HG03066 (cell line): ENCODE results near the gene KCNE2.
"Not testable (repeated sequence)": the region's sequence is repeated elsewhere in the genome, so short reads cannot be mapped to it uniquely, and the experiment has no call there.

Source experiments
- ATAC-seq: cut with Tn5 transposase; IDR thresholded peaks from one replicate; pipeline ENCODE4 v1.9.1; 2021; ENCODE audit warnings: low read depth; ENCODE audit not compliant: unreplicated experiment

Gene KCNE2

DNA sequence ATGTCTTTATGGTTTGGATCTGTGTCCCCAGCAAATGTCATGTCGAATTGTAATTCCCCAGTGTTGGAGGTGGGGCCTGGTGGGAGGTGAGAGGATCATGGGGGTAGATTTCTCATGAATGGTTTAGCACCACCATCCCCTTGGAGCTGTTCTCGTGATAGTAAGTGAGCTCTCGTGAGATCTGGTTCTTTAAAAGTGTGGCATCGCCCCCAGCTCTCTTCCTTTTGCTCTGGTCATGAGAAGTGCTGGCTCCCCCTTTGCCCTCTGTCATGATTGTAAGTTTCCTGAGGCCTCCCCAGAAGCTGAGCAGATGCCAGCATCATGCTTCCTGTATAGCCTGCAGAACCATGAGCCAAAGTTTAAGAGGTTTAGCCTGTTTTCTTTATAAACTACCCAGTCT lies 11.2 kb upstream of the KCNE2 start:
- no peak for ATAC-seq

- ATAC-seq = no peak
These were observed 10.6 kb upstream of the KCNE2 start for GRCh38 chr21:34353182-34353581.

DNA sequence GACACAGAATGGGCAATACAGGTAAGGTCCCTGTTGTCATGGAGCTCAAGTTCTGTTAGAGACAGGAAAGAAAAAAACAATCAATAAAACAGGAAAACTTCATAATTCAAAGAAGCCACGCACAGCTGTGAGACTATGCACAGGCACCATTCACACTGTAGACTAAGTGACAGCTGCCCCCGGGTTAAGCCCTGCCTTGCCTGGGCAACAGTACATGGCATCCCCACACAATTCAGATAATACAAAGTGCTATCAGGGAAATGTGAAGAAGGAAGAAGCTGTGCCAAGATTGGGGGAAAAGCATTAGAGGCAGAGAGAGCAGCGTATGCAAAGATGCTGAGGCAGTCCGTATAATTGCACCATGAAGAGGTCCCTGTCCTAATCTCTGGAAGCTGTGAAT lies 9.0 kb upstream of the KCNE2 start:
- no peak for ATAC-seq

- no peak for ATAC-seq
These were observed 8.2 kb upstream of the KCNE2 start for GRCh38 chr21:34355570-34355969.

GRCh38 chr21:34357889-34358288 lies 5.9 kb upstream of the KCNE2 start:
- no peak for ATAC-seq

GRCh38 chr21:34358866-34359265 lies 4.9 kb upstream of the KCNE2 start:
- no peak for ATAC-seq

DNA sequence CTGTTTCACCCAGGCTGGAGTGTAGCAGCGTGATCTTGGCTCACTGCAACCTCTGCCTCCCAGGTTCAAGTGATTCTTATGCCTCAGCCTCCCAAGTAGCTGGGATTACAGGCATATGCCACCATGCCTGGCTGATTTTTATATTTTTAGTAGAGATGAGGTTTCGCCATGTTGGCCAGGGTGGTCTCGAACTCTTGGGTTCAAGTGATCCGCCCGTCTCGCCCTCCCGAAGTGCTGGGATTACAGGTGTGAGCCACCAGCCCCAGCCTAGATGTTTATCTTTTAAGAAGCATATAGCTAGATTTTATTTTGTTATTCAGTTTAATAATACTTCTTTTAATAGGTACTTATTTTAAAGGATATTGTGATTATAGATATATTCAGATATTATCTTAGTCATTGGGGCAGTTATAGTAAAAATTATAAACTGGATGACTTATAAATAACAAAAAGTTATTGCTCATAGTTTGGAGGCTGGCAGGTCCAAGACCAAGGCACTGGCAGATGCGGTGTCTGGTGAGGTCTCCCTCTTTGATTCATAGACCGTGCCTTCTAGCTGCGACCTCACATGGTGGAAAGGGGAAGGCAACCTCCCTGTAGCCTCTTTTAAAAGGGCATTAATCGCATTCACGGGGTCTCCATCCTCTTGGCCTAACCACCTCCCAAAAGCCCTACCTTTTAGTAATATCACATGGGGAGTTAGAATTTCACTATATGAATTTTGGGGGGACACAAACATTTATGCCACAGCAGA lies 3.1 kb upstream of the KCNE2 start:
- no peak for ATAC-seq

DNA sequence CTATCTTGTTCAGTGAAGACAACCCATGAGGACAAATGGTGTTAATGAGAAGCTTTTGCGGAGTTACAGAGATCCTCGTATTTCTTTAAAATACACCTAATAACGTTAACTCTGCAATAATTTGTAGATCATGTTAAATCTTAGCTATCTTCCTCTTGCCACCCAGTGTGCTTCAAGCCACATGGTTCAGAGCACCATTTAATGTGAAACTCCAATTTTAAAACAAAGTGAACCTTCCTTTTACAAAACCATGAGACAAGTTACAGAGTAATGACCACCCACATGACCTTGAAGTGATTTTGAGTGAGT lies 1.7 kb upstream of the KCNE2 start:
- ATAC-seq = no peak

DNA sequence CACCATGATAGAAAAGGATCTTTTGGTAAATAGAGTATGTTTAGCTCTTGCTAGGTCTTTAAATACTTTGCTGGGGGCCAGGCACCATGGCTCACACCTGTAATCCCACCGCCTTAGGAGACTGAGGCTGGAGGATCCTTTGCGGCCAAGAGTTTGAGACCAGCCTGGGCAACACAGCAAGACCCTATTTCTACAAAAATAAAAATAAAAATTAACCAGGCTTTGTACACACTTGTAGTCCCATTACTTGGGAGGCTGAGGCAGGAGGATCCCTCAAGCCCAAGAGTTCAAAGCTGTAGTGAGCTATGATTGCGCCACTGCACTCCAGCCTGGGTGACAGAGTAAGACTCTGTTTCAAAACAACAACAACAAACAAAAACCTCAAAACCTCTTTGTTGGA lies 1.1 kb upstream of the KCNE2 start:
- ATAC-seq = no peak

GRCh38 chr21:34364921-34365320 lies 1.1 kb downstream of the KCNE2 start:
- no peak for ATAC-seq

- no peak for ATAC-seq
These were observed 2.0 kb downstream of the KCNE2 start for GRCh38 chr21:34365809-34366208.

DNA sequence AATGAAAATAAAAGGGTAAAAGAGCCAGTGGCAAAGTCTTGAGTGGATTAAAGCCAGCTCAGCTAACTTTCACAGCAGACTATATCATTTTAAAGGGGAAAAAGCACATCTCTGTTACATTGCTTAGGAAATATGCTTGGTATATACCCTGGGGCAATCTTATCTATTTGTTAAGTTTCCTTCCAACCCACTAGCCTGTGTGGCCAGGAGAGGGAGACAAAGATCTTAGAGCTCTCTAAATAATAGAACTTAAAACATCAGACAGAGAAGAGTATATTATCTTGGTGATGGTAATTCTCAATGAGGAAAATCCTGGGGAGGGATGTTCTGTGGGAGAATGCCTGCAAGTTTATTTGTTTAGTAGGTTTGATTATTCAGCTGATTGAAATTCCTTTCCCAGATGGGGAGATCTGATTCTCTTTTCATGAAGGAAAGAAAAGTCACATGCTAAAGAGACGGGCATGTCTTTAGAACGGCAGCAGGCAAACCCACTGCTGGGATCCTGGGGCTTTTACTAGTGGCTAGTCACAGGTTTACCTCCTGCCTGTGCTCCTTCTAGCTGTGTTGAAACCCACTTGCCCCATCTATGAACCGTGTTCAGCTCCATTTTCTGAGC lies 3.6 kb downstream of the KCNE2 start:
- no peak for ATAC-seq

- no peak for ATAC-seq
These were observed 5.9 kb downstream of the KCNE2 start for GRCh38 chr21:34369741-34370140.

DNA sequence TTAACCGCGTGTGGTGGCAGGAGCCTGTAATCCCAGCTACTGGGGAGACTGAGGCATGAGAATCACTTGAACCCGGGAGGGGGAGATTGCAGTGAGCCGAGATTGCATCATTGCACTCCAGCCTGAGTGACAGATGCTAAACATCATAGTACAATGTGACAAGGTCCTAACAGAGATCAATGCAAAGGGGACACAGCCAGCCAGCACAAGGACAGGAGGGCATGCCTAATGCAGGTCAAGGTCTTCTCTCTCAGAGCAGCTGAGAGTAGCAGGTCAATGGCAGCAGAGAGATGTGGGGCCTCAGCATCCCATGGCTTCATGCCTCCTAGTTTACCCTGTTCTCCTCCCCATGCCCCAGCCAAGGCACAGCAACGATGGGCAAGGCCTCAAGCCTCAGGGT lies 8.5 kb downstream of the KCNE2 start:
- no peak for ATAC-seq

DNA sequence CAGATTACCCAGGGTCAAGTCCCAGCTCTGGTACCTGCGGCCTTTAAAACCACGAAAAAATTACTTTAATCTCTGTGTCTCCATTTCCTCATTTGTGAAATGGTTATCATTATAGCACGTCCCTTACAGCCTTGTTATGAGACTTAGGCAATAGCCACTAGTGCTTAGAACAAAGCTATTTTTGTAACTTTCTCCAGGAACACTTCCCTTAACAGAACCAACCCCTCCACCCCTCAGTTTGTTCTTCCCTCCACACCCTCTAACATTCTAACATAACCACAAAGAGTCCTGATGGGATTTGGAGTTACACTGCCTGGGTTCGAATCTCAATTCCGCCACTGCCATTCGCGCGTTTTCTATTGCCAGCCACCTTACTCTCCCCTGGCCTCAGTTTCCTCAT lies 10.7 kb downstream of the KCNE2 start:
- not testable (repeated sequence) for ATAC-seq

DNA sequence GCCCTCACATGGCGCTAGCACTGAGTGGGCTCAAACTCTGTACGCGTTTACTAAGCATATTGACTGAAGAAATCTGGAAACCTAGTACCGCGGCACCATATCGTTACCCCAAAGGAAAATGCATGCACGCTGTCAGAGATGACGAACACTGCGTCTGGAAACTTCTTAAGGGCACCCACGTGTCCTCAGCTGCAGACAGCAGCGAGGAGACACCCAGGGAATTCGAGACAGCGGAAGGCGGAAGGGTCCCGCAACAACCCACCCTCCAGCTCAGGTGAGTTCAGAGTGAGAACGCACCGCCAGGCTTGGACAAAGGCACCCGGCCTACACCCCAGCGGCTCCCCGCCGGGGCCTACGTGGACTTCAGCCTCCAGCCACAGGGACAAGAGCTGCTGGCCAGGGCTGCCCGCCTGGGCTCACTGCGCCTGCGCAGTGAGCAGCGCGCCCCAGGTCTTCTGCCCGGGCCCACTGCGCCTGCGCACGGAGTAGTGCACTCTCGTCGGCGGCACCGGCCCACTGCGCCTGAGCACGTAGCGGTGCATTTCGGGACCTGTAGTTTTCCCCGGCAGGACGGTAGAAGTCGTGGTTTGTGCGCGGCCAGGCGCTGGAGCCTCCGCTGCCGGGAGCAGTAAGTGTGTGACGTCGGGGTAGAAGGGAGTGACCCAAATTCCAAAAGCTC lies 11.3 kb downstream of the KCNE2 start, which contains the start of gene SMIM11:
Gene SMIM11 (plus strand): TSS at position 568 of the 679 bp plus-strand sequence. CDS start 3,998 bp downstream, outside the sequence.
- peak; percentile 97 for ATAC-seq

GRCh38 chr21:34375619-34375972 lies 11.8 kb downstream of the KCNE2 start:
- peak; percentile 57 for ATAC-seq

DNA sequence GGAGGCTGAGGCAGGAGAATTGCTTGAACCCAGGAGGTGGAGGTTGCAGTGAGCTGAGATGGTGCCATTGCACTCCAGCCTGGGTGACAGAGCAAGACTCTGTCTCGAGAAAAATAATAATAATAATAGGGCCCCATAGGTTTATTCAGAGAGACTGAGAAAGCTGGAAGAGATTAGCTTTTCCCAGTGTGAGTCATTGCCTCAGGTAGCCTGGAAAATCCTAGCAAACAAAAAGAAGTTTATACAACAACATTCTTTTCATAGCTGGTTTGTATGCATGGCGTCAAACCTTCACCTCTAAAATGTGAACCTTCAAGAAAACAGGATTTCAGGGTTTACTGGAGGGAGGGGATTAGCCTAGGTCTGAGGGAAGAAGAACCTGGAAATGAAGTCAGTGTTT lies 19.3 kb downstream of the KCNE2 start:
- ATAC-seq = not testable (repeated sequence)

GRCh38 chr21:34383724-34384415 lies 20.1 kb downstream of the KCNE2 start:
- not testable (repeated sequence) for ATAC-seq

- ATAC-seq = not testable (repeated sequence)
These were observed 36.7 kb downstream of the KCNE2 start for GRCh38 chr21:34400522-34400921.

DNA sequence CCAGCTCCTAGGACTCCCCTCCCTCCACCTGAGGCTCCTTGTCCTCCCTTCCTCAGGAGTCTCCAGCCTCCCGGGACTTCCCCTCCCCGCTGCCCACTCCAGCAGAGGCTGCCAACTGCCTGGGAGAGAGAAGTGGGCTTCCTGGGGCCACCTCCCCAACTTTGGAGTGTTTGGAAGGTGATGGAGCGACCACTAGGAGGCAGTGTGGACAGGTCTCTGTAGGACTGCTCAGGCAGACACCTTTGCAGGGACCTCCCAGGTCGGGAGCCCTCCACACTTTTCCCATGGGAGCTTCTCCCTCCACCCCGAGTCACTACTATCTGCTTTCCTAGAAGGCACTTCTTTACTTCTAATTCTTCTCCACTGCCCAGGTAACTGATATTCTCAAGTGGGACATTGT lies 40.9 kb downstream of the KCNE2 start:
- not testable (repeated sequence) for ATAC-seq
